Skeletal muscle satellite cell (primary cell): Measurements from ENCODE around the gene PRKCE.

Experiments
- H3K27me3 ChIP-seq: 2 replicates; pipeline ENCODE4 v1.7.0; 2013; ENCODE audit warnings: low read length; ENCODE audit not compliant: control insufficient read depth, insufficient read depth
- H3K36me3 ChIP-seq: 2 replicates; pipeline ENCODE4 v1.7.0; 2013; ENCODE audit warnings: mild to moderate bottlenecking, control low read depth, low read length; ENCODE audit not compliant: insufficient read depth
- H3K4me1 ChIP-seq: 2 replicates; pipeline ENCODE4 v1.7.0; 2013; ENCODE audit warnings: low read length; ENCODE audit not compliant: control insufficient read depth, insufficient read depth
- H3K4me2 ChIP-seq: 2 replicates; pipeline ENCODE4 v1.7.0; 2013; ENCODE audit warnings: mild to moderate bottlenecking, low read length
- H3K4me3 ChIP-seq: 2 replicates; pipeline ENCODE4 v1.7.0; 2013; ENCODE audit warnings: low read length
- H3K9ac ChIP-seq: 2 replicates; pipeline ENCODE4 v1.7.0; 2013; ENCODE audit warnings: mild to moderate bottlenecking, low read depth, low read length, moderate library complexity
- H3K9me3 ChIP-seq: replicated peaks from 2 replicates; pipeline ENCODE4 v1.7.0; 2013; ENCODE audit warnings: mild to moderate bottlenecking, control low read depth, low read length

The PRKCE gene

DNA sequence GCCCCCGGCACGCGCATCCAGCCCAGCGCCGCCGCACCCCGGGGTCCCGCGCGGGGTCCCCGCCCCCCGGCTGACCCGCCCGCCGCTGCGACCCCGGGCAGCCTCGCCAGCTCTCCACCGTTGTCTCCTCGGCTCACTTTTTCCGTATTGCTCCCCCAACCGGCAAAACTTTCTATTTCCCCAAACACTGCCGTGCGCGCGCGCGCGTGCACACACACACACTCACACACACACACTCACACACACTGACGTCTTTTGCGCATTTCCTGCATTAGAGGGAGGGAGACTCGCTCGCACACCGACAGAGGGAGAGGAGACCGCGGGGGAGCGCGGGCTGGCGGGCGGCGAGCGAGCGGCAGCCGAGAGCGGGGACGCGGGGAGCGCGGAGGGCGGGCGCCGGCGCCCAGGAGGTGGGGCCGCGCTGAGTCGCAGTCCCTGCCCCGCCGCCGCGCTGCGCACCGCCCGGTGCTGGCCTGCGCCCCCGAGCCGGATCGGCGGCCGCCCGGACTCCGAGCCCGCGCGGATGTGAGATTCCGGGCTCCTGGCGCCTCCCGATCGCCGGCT is 542 bp upstream of the PRKCE start:
- Histone ChIP-seq H3K9me3 (no peaks in the 10 kb centered on the region), H3K4me3 (peak overlapping the region; percentile 90), H3K27me3 (no peaks in the 10 kb centered on the region), H3K9ac (peak overlapping the region; percentile 80), H3K4me1 (peaks cover 14% of the 10 kb centered on the region), H3K4me2 (peak overlapping the region; percentile 99), H3K36me3 (no peaks in the 10 kb centered on the region)

DNA sequence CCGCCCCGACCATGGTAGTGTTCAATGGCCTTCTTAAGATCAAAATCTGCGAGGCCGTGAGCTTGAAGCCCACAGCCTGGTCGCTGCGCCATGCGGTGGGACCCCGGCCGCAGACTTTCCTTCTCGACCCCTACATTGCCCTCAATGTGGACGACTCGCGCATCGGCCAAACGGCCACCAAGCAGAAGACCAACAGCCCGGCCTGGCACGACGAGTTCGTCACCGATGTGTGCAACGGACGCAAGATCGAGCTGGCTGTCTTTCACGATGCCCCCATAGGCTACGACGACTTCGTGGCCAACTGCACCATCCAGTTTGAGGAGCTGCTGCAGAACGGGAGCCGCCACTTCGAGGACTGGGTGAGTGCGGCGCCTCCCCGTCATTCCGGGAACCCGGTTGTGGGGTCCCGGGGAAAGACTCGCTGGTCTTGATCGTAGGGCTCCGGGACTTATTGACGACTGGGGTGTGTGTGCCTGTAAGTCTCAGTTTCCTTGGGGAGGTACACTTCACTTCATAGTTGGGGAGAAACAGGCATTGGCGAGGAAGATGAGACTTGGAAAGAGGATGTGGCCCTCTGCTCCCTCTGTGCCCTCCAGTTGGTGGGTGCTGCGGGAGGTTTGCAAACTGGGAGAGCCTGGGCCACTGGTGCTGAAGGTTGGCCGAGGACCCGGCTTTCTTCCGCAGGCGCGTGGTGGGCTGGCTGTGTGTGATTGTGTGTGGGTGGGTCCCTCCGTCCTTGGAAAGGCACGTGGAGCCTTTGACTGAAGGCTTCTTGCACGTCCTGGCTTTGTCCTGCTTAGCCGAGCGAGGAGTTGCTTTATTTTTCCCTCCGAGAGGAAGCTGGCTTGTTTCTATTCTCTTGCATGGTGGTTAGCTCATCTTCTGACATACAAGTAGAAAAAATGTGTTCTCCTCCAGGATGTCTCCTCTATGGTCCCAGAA is 886 bp downstream of the PRKCE start:
- peaks cover 14% of the 10 kb centered on the region for H3K4me1 ChIP-seq
- H3K9ac ChIP-seq: peak overlapping the region; percentile 80
- H3K36me3 ChIP-seq: no peaks in the 10 kb centered on the region
- peak overlapping the region; percentile 90 for H3K4me3 ChIP-seq
- H3K4me2 ChIP-seq: peak overlapping the region; percentile 99
- no peaks in the 10 kb centered on the region for H3K27me3 ChIP-seq
- no peaks in the 10 kb centered on the region for H3K9me3 ChIP-seq

DNA sequence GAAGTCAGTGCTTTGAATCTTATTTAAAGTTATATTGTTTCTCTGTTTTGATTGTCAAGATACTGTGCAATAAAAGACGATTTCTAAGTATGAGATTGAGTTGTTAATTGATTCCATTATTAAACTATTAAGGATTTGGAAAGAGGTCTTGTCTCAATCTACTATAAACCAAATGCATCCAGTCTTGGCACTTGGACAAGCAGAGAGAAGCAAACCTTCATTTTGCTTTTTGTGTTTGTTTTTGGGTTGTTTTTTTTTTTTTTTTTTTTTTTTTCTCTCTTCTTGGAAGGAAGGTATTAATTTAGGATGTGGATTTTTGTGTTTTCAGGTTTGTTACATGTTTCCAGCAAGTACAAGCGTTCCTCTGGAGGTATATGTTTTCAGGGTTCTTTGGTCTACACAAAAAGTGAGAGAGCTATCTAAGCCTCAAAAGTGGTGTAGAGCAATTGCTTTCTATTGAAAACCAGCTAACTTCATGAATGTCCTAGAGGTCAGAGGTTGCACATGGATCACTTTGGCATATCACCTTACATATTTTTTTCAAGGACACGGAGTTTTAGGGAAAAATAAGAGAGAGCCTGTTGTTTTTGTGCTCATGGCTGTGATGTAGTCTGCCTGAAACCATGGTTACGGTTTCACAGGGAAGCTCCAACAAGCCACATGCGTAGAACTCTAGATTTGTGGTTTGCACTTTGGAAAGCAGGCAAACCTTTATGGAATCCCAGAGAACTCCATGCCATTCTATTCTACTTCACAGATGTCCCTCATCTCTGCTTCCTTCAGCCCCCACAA is 1.8 kb downstream of the PRKCE start:
- H3K27me3 ChIP-seq: no peaks in the 10 kb centered on the region
- no peaks in the 10 kb centered on the region for H3K36me3 ChIP-seq

DNA sequence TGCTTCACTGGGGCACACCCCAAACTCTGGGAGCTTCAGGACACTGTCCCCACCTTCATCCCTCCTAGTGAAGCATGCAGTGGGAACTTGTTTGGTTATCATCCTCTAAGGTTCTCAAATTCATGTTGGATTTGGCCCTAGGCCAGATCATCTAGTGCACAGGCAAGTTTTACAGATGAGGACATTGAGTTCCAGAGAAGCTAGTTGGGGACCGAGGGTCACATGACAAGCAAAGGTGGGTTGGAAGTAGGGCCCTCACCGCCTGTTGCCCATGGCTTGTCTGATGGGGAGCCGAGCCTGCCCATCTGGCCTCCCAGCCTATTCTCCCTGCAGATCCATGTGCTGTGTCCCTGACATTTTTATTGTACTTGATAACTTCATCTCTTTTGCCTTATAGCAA is 2.8 kb downstream of the PRKCE start:
- Histone ChIP-seq H3K4me3 (no peak overlapping the region), H3K9ac (no peak overlapping the region), H3K27me3 (no peaks in the 10 kb centered on the region), H3K4me2 (no peak overlapping the region), H3K36me3 (no peaks in the 10 kb centered on the region), H3K4me1 (peaks cover 14% of the 10 kb centered on the region), H3K9me3 (no peaks in the 10 kb centered on the region)

More for the DNA sequence above, 1.8 kb downstream of the PRKCE start:
- Histone ChIP-seq H3K4me2 (peak overlapping the region; percentile 99), H3K4me3 (peak overlapping the region; percentile 90), H3K4me1 (peaks cover 14% of the 10 kb centered on the region), H3K9me3 (no peaks in the 10 kb centered on the region), H3K9ac (no peak overlapping the region)

DNA sequence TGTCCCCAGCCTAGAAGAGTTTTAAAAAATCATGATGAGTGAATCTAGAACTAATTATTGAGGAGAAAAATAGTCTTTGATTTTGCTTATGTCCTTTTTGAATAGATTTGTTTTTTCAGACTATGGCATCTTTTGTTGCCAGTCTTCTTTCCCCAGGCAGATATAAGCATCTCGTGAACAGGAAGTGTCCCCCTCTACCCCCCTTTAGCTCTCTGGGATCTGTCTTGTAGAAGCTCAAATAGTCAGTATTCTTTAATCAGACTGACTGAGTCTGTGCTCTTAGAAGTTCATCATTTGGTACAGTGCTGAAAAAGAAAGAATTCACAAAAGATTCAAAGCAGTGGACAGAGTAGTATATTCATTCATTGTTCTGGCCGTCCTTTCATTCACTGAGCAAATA is 10.4 kb downstream of the PRKCE start:
- Histone ChIP-seq H3K27me3 (no peaks in the 10 kb centered on the region), H3K4me3 (no peak overlapping the region), H3K4me2 (no peak overlapping the region), H3K9ac (no peak overlapping the region), H3K4me1 (no peaks in the 10 kb centered on the region), H3K36me3 (no peaks in the 10 kb centered on the region), H3K9me3 (no peaks in the 10 kb centered on the region)

DNA sequence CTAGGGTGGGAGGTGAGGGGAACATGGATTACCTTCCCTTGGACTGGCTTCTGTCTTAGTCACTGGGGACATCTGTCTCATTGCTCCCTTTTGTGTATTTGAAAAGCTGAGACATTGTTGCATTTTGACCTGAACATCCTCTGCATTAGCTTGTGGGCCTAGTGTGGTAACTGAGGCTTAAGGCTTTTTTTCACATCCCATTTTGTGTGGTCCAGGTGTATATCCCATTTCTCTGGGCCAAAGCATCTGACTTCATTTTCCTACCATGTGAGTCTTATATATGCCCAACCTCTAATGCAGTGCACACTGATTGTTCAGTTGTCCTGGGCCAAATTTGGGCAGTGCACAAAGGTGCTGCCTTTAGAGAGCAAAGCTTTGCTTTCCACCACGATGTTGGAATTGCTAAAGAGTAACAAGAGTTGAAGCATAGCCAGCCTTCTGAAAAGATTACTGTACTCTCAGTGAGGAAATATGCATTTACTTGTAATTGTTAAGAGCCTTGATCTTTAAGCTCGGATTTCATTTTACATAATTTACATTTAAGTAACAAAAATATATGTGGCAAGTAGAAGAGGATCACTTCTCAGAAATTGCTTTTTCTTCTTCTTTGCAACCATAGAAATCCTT is 13.3 kb downstream of the PRKCE start:
- H3K4me3 ChIP-seq: no peak overlapping the region
- no peaks in the 10 kb centered on the region for H3K4me1 ChIP-seq
- H3K4me2 ChIP-seq: no peak overlapping the region
- H3K9ac ChIP-seq: no peak overlapping the region
- H3K9me3 ChIP-seq: no peaks in the 10 kb centered on the region
- H3K27me3 ChIP-seq: no peaks in the 10 kb centered on the region
- no peaks in the 10 kb centered on the region for H3K36me3 ChIP-seq

DNA sequence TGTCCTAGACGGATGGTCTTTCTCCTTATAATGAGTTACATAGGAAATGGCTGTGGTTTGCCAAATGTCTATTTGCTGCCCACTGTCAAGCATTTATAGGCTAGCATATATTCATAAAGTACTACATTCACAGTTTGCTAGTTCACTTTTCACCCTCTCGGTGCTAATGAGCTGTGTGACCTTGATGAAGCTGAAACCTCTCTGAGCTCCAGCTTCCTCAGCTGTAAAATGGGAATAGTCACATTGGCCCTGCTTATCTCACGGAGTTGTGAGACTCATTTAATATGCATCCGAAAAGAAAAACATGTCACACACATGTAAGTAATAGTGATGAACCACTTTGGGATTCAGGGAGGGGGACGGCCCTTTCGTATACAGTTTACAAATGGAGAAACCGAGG is 17.0 kb downstream of the PRKCE start:
- no peak overlapping the region for H3K4me2 ChIP-seq
- H3K4me1 ChIP-seq: no peaks in the 10 kb centered on the region
- no peaks in the 10 kb centered on the region for H3K36me3 ChIP-seq
- no peak overlapping the region for H3K9ac ChIP-seq
- H3K4me3 ChIP-seq: no peak overlapping the region
- no peaks in the 10 kb centered on the region for H3K9me3 ChIP-seq
- no peaks in the 10 kb centered on the region for H3K27me3 ChIP-seq

DNA sequence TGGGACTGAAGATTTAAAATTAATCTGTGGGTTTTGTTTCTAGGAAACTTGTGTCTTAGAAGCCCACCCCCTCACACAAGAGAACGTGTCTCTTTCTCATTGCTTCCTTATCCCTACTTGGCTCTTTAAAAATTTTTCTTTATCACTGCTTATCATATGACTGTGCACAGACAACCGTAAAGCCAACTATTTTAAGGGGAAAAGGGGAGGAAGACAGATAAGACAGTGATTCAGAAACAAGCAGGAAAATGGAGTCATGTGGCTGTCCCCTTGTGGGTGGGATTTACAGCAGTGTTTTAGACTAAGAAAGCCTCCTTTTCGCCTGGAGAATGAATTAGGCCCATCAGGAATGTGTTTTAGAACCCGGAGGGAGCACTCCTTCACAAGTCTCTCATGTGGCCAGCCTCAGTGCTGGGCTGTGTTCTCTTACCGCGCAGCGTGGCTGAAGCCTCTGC is 17.6 kb downstream of the PRKCE start:
- Histone ChIP-seq H3K27me3 (no peaks in the 10 kb centered on the region), H3K4me3 (no peak overlapping the region), H3K36me3 (no peaks in the 10 kb centered on the region), H3K9me3 (no peaks in the 10 kb centered on the region), H3K9ac (no peak overlapping the region), H3K4me1 (no peaks in the 10 kb centered on the region), H3K4me2 (no peak overlapping the region)

DNA sequence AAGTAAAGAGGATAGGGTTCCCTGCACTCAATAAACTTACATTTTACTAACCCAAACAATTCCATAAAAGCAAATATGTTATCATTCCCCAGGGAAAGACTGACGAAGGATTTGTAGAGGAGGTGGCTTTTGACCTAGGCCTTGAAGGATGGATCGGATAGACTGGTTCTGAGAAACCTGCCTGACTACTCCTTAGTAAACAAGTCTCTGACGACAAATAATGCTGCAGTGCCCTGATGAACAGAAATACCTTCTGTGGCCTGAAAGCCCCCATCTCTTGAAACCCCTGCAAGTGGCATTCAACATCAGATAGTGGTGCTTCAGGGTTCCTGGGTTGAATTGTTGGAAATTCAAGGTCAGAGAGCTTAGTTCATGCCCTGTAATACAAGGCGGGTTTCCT is 19.2 kb downstream of the PRKCE start:
- Histone ChIP-seq H3K36me3 (no peaks in the 10 kb centered on the region), H3K4me1 (no peaks in the 10 kb centered on the region), H3K9ac (no peak overlapping the region), H3K4me3 (no peak overlapping the region), H3K27me3 (no peaks in the 10 kb centered on the region), H3K4me2 (no peak overlapping the region), H3K9me3 (no peaks in the 10 kb centered on the region)

DNA sequence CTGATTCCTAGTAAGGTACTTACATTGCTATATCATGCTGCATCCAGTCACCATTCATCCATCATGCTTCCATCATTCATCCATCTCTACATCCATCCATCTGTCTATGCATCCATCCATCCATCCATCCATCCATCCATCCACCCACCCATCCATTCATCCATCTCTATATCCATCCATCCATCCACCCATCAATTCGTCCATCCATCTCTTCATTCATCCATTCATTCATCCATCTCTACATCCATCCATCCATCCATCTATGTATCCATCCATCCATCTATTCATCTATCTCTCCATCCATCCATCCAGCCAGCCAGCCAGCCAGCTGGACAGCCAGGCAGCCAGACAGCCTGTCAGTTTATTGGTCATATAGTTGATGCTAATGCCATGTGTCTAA is 20.7 kb downstream of the PRKCE start:
- Histone ChIP-seq H3K4me1 (no peaks in the 10 kb centered on the region), H3K9me3 (no peaks in the 10 kb centered on the region), H3K4me3 (no peak overlapping the region), H3K4me2 (no peak overlapping the region), H3K36me3 (no peaks in the 10 kb centered on the region), H3K9ac (no peak overlapping the region), H3K27me3 (no peaks in the 10 kb centered on the region)
